CD4-positive, alpha-beta memory T cell (primary cell): ENCODE data around the gene AKT1S1. TPM values are rescaled to one million over a fixed set of nuclear protein-coding genes. Genes with fewer than 3 reads are reported as not detected.

Source experiments
- CTCF ChIA-PET: fragments of 350-600 bp; sonication (Branson Sonifier 250); formaldehyde crosslinking; loops from one replicate; lab custom pipeline; 2021; ENCODE audit warnings: inconsistent platforms; ENCODE audit not compliant: partially characterized antibody; lab: Charles Lee
- POLR2A ChIA-PET: fragments of 350-600 bp; sonication (Branson Sonifier 250); formaldehyde crosslinking; loops from one replicate; lab custom pipeline; 2021; ENCODE audit not compliant: partially characterized antibody; lab: Charles Lee
- DNase-seq, 5 donors: peaks; one replicate each; pipeline versions ENCODE4 v3.0.0 to v3.0.0-alpha.2; 2020 to 2022; ENCODE audit warnings: mixed read lengths in 1 of 5
- H3K27ac ChIP-seq: one replicate; pipeline ENCODE4 v1.7.0; 2013; ENCODE audit warnings: low read depth, low read length
- H3K27me3 ChIP-seq: 2 replicates; pipeline ENCODE4 v1.7.0; 2013; ENCODE audit warnings: mild to moderate bottlenecking, low read length, moderate library complexity; ENCODE audit not compliant: insufficient read depth
- H3K36me3 ChIP-seq: 2 replicates; pipeline ENCODE4 v1.7.0; 2013; ENCODE audit warnings: mild to moderate bottlenecking, low read length, moderate library complexity; ENCODE audit not compliant: insufficient read depth
- H3K4me1 ChIP-seq: 2 replicates; pipeline ENCODE4 v1.7.0; 2013; ENCODE audit warnings: mild to moderate bottlenecking, low read length, moderate library complexity; ENCODE audit not compliant: insufficient read depth
- H3K4me3 ChIP-seq, 2 donors: one replicate each; pipeline ENCODE4 v1.7.0; 2013; ENCODE audit warnings: low read length in 2 of 2, mild to moderate bottlenecking in 1 of 2
- H3K9me3 ChIP-seq, 2 donors: one replicate each; pipeline ENCODE4 v1.7.0; 2013; ENCODE audit warnings: low read length in 2 of 2, control low read depth in 1 of 2; ENCODE audit not compliant: control insufficient read depth in 1 of 2
- H3K27ac Mint-ChIP-seq, 7 donors: one replicate each; pipeline ENCODE4 v1.8.0; 2020 to 2021; ENCODE audit warnings: mixed read lengths in 7 of 7, mild to moderate bottlenecking in 6 of 7, inconsistent platforms in 3 of 7, moderate library complexity in 3 of 7
- H3K27me3 Mint-ChIP-seq, 2 donors: one replicate each; pipeline ENCODE4 v1.8.0; 2020 to 2021; ENCODE audit warnings: mixed read lengths in 2 of 2
- H3K36me3 Mint-ChIP-seq, 2 donors: one replicate each; pipeline ENCODE4 v1.8.0; 2020 to 2021; ENCODE audit warnings: mixed read lengths in 2 of 2, inconsistent platforms in 1 of 2, mild to moderate bottlenecking in 1 of 2
- H3K4me1 Mint-ChIP-seq, 4 donors: one replicate each; pipeline ENCODE4 v1.8.0; 2020 to 2021; ENCODE audit warnings: mixed read lengths in 4 of 4, mild to moderate bottlenecking in 1 of 4
- H3K4me3 Mint-ChIP-seq, 8 donors: one replicate each; pipeline ENCODE4 v1.8.0; 2020 to 2021; ENCODE audit warnings: mixed read lengths in 8 of 8, mild to moderate bottlenecking in 7 of 8, moderate library complexity in 6 of 8, inconsistent platforms in 3 of 8
- H3K9me3 Mint-ChIP-seq, 8 donors: one replicate each; pipeline ENCODE4 v1.8.0; 2020 to 2021; ENCODE audit warnings: mixed read lengths in 8 of 8, mild to moderate bottlenecking in 5 of 8, inconsistent platforms in 3 of 8, moderate library complexity in 1 of 8
- intact Hi-C: fragments of 100-400 bp; cut with micrococcal nuclease; formaldehyde crosslinking; loops from one replicate; pipeline ENCODE4 v1.15.1; 2023
- polyA plus RNA-seq, 2 donors: library from polyadenylated mRNA; unstranded; fragments of 300-500 nt; fragmentation: Illumina TruSeq; gene quantifications; one replicate each; pipeline ENCODE4 v1.2.3, GENCODE V29; 2021
- total RNA-seq, 2 experiments: library from RNA; stranded (reverse); gene quantifications; one replicate each; pipeline ENCODE4 v1.2.3, GENCODE V29; 2021

Gene AKT1S1
- total and polyA plus RNA-seq, 4 experiments from 2014 or later = 2.5 to 20.2 (median 12.2) TPM

DNA sequence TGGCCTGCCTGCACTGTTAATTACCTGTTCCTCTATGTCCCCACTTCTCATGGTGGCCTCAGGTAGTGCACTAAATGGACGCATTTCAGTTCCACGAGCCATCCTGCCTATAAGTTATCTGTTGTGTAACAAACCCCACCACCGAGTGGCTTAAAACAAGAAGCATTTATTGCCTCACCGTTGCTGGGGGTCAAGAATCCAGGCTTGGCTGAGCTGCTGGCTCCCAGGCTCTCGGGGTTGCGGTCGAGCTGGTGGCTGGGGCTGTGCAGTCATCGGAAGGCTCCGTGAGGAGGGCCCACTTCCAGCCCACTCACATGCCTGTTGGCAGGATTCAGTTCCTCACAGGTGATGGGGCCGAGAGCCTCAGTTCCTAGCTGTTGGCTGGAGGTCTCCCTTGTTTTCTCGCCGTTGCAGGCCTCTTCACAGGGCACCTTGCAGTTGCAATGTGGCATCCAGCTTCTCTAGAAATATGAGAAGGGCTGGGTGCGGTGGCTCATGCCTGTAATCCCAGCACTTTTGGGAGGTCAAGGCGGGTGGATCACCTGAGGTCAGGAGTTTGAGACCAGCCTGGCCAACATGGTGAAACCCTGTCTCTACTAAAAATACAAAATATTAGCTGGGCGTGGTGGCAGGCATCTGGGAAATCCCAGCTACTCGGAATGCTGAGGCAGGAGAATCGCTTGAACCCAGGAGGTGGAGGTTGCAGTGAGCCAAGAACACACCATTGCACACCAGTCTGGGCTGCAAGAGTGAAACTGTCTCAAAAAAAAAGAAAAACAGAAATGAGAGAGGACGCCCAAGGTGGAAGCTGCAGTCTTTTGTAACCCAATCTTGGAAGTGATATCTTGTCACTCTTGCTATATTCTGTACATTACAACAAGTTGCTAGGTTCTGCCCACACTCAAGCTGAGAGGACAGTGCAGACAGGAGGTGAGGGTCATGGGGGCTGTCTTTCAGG, 32.7 kb downstream of the AKT1S1 start:
- no peaks in the 10 kb centered on the region for H3K27me3 ChIP-seq
- peaks cover 14% of the 10 kb centered on the region for H3K4me1 ChIP-seq
- H3K4me3 ChIP-seq = no peak overlapping the region
- H3K9me3 ChIP-seq = no peaks in the 10 kb centered on the region
- no peak overlapping the region for H3K27ac Mint-ChIP-seq
- H3K27me3 Mint-ChIP-seq = no peaks in the 10 kb centered on the region
- H3K27ac ChIP-seq = no peak overlapping the region
- POLR2A ChIA-PET = interaction anchor here (0.6 kb wide), 1 partner anchor 13 kb away, joined by 5 read pairs; no protein-coding TSS in a partner anchor
- H3K9me3 Mint-ChIP-seq = peaks cover 0 to 3% (median 0%) of the 10 kb centered on the region in 8 donors
- peaks cover 11 to 17% (median 15%) of the 10 kb centered on the region in 4 donors for H3K4me1 Mint-ChIP-seq
- no peak overlapping the region for H3K4me3 Mint-ChIP-seq
- H3K36me3 Mint-ChIP-seq = no peaks in the 10 kb centered on the region
- CTCF ChIA-PET = interaction anchor here (0.6 kb wide), 1 partner anchor 95 kb away, joined by 3 read pairs; no protein-coding TSS in a partner anchor
- H3K36me3 ChIP-seq = peaks cover 5% of the 10 kb centered on the region
- intact Hi-C loops = no loop called here
- no peak for DNase-seq

- Histone ChIP-seq H3K27me3 (no peaks in the 10 kb centered on the region), H3K9me3 (no peaks in the 10 kb centered on the region), H3K4me3 (no peak overlapping the region), H3K27ac (no peak overlapping the region), H3K36me3 (peaks cover 6% of the 10 kb centered on the region), H3K4me1 (peaks cover 5% of the 10 kb centered on the region)
- no peaks in the 10 kb centered on the region for H3K9me3 Mint-ChIP-seq
- peaks cover 8 to 9% of the 10 kb centered on the region in 2 donors for H3K36me3 Mint-ChIP-seq
- no peak overlapping the region for H3K4me3 Mint-ChIP-seq
- peaks cover 2 to 8% (median 4%) of the 10 kb centered on the region in 4 donors for H3K4me1 Mint-ChIP-seq
- no peak for DNase-seq
- no peaks in the 10 kb centered on the region for H3K27me3 Mint-ChIP-seq
- intact Hi-C loops = no loop called here
- H3K27ac Mint-ChIP-seq = no peak overlapping the region
- ChIA-PET CTCF (no interaction called here), POLR2A (no interaction called here)
These were observed 33.9 kb downstream of the AKT1S1 start for GRCh38 chr19:49843265-49843664.

- Histone ChIP-seq H3K27ac (no peak overlapping the region), H3K27me3 (no peaks in the 10 kb centered on the region), H3K4me1 (no peaks in the 10 kb centered on the region), H3K4me3 (no peak overlapping the region), H3K36me3 (peaks cover 18% of the 10 kb centered on the region), H3K9me3 (no peaks in the 10 kb centered on the region)
- POLR2A ChIA-PET = no interaction called here
- Mint-ChIP-seq H3K27ac (peak overlapping the region in 2 of 7 donors; percentile 46 to 78), H3K4me3 (peak overlapping the region in 1 of 8 donors; percentile 68), H3K9me3 (no peaks in the 10 kb centered on the region), H3K4me1 (no peaks in the 10 kb centered on the region), H3K36me3 (peaks cover 18 to 20% of the 10 kb centered on the region in 2 donors), H3K27me3 (no peaks in the 10 kb centered on the region)
- CTCF ChIA-PET = no interaction called here
- intact Hi-C loops = no loop called here
- DNase-seq = no peak
These were observed 36.4 kb downstream of the AKT1S1 start for GRCh38 chr19:49840736-49841249.

DNA sequence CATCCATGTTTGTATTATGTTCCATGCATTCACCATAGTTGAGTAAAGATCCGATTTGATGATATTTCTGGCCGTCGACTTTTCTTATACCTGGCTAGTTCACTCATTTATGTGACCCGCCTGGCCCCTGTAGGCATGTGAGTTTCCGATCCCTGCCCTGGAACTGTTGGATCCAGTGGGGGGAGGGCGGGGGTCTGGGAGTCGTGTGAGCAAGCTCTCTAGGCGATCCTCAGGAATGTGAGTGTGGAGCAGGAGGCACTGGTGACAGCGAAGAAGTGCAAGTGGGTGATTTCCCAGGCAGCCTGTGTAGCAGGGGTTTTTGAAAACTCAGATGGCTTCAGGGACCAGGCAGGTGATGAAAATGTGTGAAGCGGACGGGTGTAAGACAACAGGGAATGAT, 36.8 kb downstream of the AKT1S1 start:
- H3K27ac Mint-ChIP-seq = no peak overlapping the region
- peak overlapping the region in 1 of 8 donors; percentile 68 for H3K4me3 Mint-ChIP-seq
- ChIA-PET POLR2A (no interaction called here), CTCF (no interaction called here)
- H3K9me3 Mint-ChIP-seq = no peaks in the 10 kb centered on the region
- Histone ChIP-seq H3K4me1 (no peaks in the 10 kb centered on the region), H3K9me3 (no peaks in the 10 kb centered on the region), H3K27ac (no peak overlapping the region), H3K4me3 (no peak overlapping the region), H3K36me3 (peaks cover 22% of the 10 kb centered on the region), H3K27me3 (no peaks in the 10 kb centered on the region)
- no peaks in the 10 kb centered on the region for H3K27me3 Mint-ChIP-seq
- H3K4me1 Mint-ChIP-seq = no peaks in the 10 kb centered on the region
- no peak for DNase-seq
- intact Hi-C loops = no loop called here
- H3K36me3 Mint-ChIP-seq = peaks cover 18 to 20% of the 10 kb centered on the region in 2 donors

GRCh38 chr19:49839713-49840112, 37.4 kb downstream of the AKT1S1 start:
- ChIA-PET CTCF (no interaction called here), POLR2A (no interaction called here)
- Histone ChIP-seq H3K4me3 (no peak overlapping the region), H3K9me3 (no peaks in the 10 kb centered on the region), H3K36me3 (peaks cover 22% of the 10 kb centered on the region), H3K27ac (no peak overlapping the region), H3K4me1 (no peaks in the 10 kb centered on the region), H3K27me3 (no peaks in the 10 kb centered on the region)
- intact Hi-C loops = no loop called here
- H3K36me3 Mint-ChIP-seq = peaks cover 20 to 23% of the 10 kb centered on the region in 2 donors
- no peak overlapping the region for H3K4me3 Mint-ChIP-seq
- H3K27ac Mint-ChIP-seq = no peak overlapping the region
- H3K9me3 Mint-ChIP-seq = no peaks in the 10 kb centered on the region
- H3K4me1 Mint-ChIP-seq = no peaks in the 10 kb centered on the region
- DNase-seq = no peak
- H3K27me3 Mint-ChIP-seq = no peaks in the 10 kb centered on the region

DNA sequence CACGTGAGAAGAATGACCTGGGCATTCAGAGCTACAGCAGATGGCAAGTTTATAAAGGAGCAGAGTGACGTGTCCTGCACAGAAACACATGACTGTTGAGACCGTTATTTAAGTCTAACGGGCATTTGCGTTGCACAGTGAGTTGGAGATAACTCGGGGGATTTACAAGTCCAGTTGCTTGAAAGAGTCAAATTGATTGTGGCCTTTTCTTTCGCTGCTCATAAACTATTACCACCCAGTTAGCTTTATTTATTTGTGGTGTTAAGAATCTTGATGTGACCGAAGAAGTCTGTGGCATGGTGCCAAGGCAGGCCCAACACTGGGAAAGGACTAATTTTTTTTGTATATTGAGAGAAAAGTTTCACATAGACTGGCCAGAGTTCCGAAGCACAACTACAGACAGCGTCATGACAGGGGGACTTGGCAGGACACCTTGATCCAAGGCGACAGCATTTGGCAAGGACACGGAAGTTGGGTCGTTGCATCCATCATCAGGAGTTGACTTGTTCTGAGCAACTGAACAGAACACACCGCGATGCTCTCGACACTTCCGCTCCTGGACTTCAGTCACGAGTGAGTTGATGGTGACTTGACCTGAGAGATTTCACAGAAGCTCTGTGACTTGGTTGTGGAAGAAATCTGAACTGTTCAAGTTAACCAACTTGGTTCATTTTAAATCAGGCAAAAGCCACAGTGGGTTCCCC, 38.1 kb downstream of the AKT1S1 start:
- H3K4me3 Mint-ChIP-seq = no peak overlapping the region
- intact Hi-C loops = no loop called here
- H3K4me1 Mint-ChIP-seq = no peaks in the 10 kb centered on the region
- Histone ChIP-seq H3K27me3 (no peaks in the 10 kb centered on the region), H3K4me3 (no peak overlapping the region), H3K27ac (no peak overlapping the region), H3K36me3 (peaks cover 24% of the 10 kb centered on the region), H3K9me3 (no peaks in the 10 kb centered on the region), H3K4me1 (no peaks in the 10 kb centered on the region)
- H3K27me3 Mint-ChIP-seq = no peaks in the 10 kb centered on the region
- H3K27ac Mint-ChIP-seq = no peak overlapping the region
- H3K9me3 Mint-ChIP-seq = no peaks in the 10 kb centered on the region
- ChIA-PET CTCF (no interaction called here), POLR2A (interaction anchor here (0.5 kb wide), 1 partner anchor 105 kb away, joined by 3 read pairs; no protein-coding TSS in a partner anchor)
- DNase-seq = no peak
- peaks cover 25% of the 10 kb centered on the region in 2 donors for H3K36me3 Mint-ChIP-seq

GRCh38 chr19:49837425-49837824, 39.7 kb downstream of the AKT1S1 start:
- ChIA-PET CTCF (no interaction called here), POLR2A (interaction anchor here (0.5 kb wide), 1 partner anchor 368 kb away, joined by 3 read pairs; no protein-coding TSS in a partner anchor)
- Histone ChIP-seq H3K27ac (no peak overlapping the region), H3K36me3 (peaks cover 33% of the 10 kb centered on the region), H3K27me3 (no peaks in the 10 kb centered on the region), H3K9me3 (no peaks in the 10 kb centered on the region), H3K4me1 (no peaks in the 10 kb centered on the region), H3K4me3 (no peak overlapping the region)
- H3K9me3 Mint-ChIP-seq = peaks cover 0 to 2% (median 0%) of the 10 kb centered on the region in 8 donors
- peaks cover 35 to 39% of the 10 kb centered on the region in 2 donors for H3K36me3 Mint-ChIP-seq
- peak overlapping the region in 1 of 7 donors; percentile 77 for H3K27ac Mint-ChIP-seq
- no peaks in the 10 kb centered on the region for H3K27me3 Mint-ChIP-seq
- no peak overlapping the region for H3K4me3 Mint-ChIP-seq
- H3K4me1 Mint-ChIP-seq = no peaks in the 10 kb centered on the region
- intact Hi-C loops = no loop called here
- DNase-seq = no peak
